Vagina (tissue), 2 donors: ENCODE results near the gene TMEM259. TPM values are rescaled to one million over a fixed set of nuclear protein-coding genes. Genes with fewer than 3 reads are reported as not detected.

Experiments used
- DNase-seq, 2 donors: peaks; one replicate each; pipeline ENCODE4 v3.0.0-alpha.2; 2017; ENCODE audit errors: extremely low spot score in 2 of 2
- H3K27ac ChIP-seq: fragments of 200-600 bp; sonication (generic); one replicate; pipeline ENCODE4 v1.5.1; 2019
- H3K27me3 ChIP-seq: fragments of 200-600 bp; sonication (generic); one replicate; pipeline ENCODE4 v1.5.1; 2019
- H3K36me3 ChIP-seq, 2 donors: fragments of 200-600 bp; sonication (generic); one replicate each; pipeline ENCODE4 v1.5.1; 2017 to 2019
- H3K4me1 ChIP-seq: fragments of 200-600 bp; sonication (generic); one replicate; pipeline ENCODE4 v1.5.1; 2019
- H3K4me3 ChIP-seq, 2 donors: fragments of 200-600 bp; sonication (generic); 1 replicate in 1 of 2; 2 replicates in 1 of 2; pipeline ENCODE4 v1.5.1; 2016 to 2019
- H3K9me3 ChIP-seq: fragments of 200-600 bp; sonication (generic); one replicate; pipeline ENCODE4 v1.5.1; 2019
- POLR2A ChIP-seq, 2 donors: fragments of 450-650 bp; IDR thresholded peaks; one replicate each; pipeline ENCODE4 v1.6.1; 2017; ENCODE audit warnings: antibody characterized with exemption in 2 of 2, mild to moderate bottlenecking in 2 of 2, moderate library complexity in 2 of 2
- POLR2AphosphoS5 ChIP-seq, 2 donors: sonication (generic); formaldehyde crosslinking; IDR thresholded peaks; one replicate each; pipeline ENCODE4 v1.9.0; 2017; ENCODE audit warnings: antibody characterized with exemption in 2 of 2, mild to moderate bottlenecking in 2 of 2, low read depth in 1 of 2; ENCODE audit not compliant: insufficient read depth in 1 of 2
- intact Hi-C: fragments of 100-400 bp; cut with DNase I; formaldehyde crosslinking; loops from one replicate; pipeline ENCODE4 v1.15.1; 2023
- total RNA-seq: library from RNA; depleted of rRNA; stranded (reverse); fragments of >200 nt; gene quantifications from one replicate; pipeline ENCODE4 v1.2.3, GENCODE V29; 2016
- TF ChIP-seq, protein P1 (sequence below), 3 experiments: fragments of 450-650 bp in 2 of 3; fragments of 200-600 bp in 1 of 3; sonication (generic) in 1 of 3; IDR thresholded peaks; one replicate each; pipeline ENCODE4 v1.5.1; 2017 to 2019; ENCODE audit warnings: antibody characterized with exemption in 3 of 3, mild to moderate bottlenecking in 2 of 3, moderate library complexity in 2 of 3

The TMEM259 gene
- total RNA-seq, 1 donor from 2014 or later: 130 TPM

DNA sequence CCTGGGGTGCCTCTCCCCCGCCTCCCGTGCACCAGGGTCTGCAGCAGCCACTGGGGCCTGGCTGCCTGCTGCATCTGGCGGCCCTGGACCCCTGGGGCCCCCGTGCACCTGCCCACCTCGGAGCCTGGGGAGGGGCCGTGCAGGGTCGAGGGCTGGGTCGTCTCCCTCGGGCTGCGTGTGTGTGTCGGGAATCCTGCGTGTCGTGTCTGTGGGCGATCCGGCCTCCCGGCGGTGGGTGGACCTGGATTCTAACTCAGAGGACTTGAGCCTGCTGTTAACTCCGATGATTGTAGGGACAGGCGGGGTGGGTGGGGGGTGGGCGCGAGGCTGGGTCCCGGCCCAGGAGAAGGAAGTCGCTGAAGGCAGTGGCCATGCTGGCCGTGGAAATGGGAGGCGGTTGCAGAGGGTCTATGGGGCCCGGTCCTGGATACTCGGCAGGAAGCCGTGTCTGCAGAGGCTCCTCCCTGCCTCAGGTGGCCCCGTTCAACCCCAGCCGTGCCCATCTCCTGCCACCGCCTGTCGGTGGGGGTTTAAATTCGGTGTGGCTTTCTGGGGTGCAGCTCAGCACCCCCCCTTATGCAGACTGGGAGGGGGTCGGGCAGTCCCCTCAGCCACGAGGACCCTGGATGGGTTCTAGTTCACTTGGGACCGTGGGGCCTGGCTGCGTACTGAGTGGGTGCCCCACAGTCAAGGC, 46.2 kb downstream of the TMEM259 start:
- DNase-seq: no peak

DNA sequence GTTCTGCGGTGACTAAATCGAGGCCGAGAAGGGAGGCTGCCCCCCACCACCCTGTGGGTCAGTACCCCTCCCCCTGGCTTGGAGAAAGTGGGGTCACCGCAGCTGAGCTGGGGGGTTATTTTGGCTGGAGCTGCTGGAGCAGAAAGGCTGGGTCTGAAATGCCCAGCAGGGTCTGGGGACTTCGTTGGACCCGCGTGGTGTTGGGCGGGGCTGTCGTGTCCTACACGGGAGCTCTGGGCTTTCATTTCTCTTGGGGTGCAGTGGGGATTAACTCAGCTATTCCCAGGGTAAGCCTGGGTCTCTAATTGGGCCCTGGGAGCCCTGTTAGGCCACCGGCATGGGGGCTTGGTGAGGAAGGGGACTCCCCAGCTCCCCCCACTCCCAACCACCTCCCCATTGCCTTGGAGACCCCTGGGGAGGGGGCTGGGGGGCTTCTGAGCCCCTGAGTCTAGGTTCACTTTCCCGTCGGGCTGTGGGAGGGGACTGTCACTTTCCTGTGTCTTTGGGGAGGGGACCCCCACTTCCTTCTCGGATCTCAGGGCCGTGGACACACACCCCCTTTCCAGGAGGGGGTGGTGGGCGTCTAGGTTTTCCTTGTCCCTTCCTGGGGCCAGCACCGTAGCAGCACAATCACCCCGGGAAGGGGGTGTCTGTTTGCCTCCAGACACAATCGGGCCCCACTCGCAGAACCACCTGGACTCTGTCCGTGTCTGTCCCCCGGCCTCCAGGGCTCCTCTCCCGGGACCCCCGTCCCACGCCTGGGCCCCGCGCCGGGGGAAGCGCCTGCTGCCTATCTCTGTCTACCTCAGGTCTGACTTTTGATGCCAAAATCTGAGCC, 47.0 kb downstream of the TMEM259 start:
- H3K27ac ChIP-seq: no peak overlapping the region
- no peaks in the 10 kb centered on the region for H3K4me1 ChIP-seq
- H3K9me3 ChIP-seq: peaks cover 7% of the 10 kb centered on the region
- H3K36me3 ChIP-seq: peaks cover 0 to 28% of the 10 kb centered on the region in 2 donors
- TF ChIP-seq POLR2AphosphoS5 (IDR thresholded peaks at IDR 0.05; ENCODE audit: insufficient read depth in 1 of 2, low read depth in 1 of 2): no peak
- TF ChIP-seq, protein P1, sequence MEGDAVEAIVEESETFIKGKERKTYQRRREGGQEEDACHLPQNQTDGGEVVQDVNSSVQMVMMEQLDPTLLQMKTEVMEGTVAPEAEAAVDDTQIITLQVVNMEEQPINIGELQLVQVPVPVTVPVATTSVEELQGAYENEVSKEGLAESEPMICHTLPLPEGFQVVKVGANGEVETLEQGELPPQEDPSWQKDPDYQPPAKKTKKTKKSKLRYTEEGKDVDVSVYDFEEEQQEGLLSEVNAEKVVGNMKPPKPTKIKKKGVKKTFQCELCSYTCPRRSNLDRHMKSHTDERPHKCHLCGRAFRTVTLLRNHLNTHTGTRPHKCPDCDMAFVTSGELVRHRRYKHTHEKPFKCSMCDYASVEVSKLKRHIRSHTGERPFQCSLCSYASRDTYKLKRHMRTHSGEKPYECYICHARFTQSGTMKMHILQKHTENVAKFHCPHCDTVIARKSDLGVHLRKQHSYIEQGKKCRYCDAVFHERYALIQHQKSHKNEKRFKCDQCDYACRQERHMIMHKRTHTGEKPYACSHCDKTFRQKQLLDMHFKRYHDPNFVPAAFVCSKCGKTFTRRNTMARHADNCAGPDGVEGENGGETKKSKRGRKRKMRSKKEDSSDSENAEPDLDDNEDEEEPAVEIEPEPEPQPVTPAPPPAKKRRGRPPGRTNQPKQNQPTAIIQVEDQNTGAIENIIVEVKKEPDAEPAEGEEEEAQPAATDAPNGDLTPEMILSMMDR (IDR thresholded peaks at IDR 0.05): no peak
- no peak for TF ChIP-seq POLR2A (IDR thresholded peaks at IDR 0.05)
- no peak overlapping the region for H3K4me3 ChIP-seq
- intact Hi-C loops: no loop called here
- DNase-seq: no peak
- no peaks in the 10 kb centered on the region for H3K27me3 ChIP-seq

More for the DNA sequence above, 46.2 kb downstream of the TMEM259 start:
- H3K4me1 ChIP-seq: no peaks in the 10 kb centered on the region
- peaks cover 0 to 23% of the 10 kb centered on the region in 2 donors for H3K36me3 ChIP-seq
- TF ChIP-seq, protein P1 (IDR thresholded peaks at IDR 0.05): no peak
- TF ChIP-seq POLR2A (IDR thresholded peaks at IDR 0.05): no peak
- TF ChIP-seq POLR2AphosphoS5 (IDR thresholded peaks at IDR 0.05; ENCODE audit: insufficient read depth in 1 of 2, low read depth in 1 of 2): no peak
- no peak overlapping the region for H3K4me3 ChIP-seq
- peaks cover 7% of the 10 kb centered on the region for H3K9me3 ChIP-seq
- intact Hi-C loops: no loop called here
- no peaks in the 10 kb centered on the region for H3K27me3 ChIP-seq
- H3K27ac ChIP-seq: no peak overlapping the region

DNA sequence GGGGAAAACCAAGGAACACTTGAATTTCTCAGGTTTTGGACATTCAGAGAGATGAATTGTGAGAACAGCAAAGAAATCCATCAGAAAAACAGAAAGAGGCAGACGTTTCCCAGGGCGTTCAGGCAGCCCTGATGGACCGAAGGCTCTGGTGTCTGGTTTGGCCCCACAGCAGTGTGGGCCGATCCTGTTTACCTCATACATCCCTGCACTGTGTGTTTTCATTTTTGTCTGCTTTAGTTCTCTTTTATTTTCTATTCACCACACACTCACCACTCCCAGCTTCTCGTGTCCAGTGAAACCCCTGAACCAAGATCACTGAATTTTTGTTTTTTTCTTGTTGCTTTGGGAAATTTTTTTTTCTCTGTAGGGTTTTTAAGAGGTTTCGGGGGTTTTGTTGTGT, 48.6 kb downstream of the TMEM259 start:
- H3K9me3 ChIP-seq: peaks cover 7% of the 10 kb centered on the region
- H3K27me3 ChIP-seq: no peaks in the 10 kb centered on the region
- H3K36me3 ChIP-seq: peaks cover 0 to 40% of the 10 kb centered on the region in 2 donors
- DNase-seq: no peak
- TF ChIP-seq, protein P1 (IDR thresholded peaks at IDR 0.05): no peak
- no peak for TF ChIP-seq POLR2AphosphoS5 (IDR thresholded peaks at IDR 0.05; ENCODE audit: insufficient read depth in 1 of 2, low read depth in 1 of 2)
- TF ChIP-seq POLR2A (IDR thresholded peaks at IDR 0.05): no peak
- intact Hi-C loops: no loop called here
- H3K4me1 ChIP-seq: no peaks in the 10 kb centered on the region
- no peak overlapping the region for H3K4me3 ChIP-seq
- H3K27ac ChIP-seq: no peak overlapping the region

DNA sequence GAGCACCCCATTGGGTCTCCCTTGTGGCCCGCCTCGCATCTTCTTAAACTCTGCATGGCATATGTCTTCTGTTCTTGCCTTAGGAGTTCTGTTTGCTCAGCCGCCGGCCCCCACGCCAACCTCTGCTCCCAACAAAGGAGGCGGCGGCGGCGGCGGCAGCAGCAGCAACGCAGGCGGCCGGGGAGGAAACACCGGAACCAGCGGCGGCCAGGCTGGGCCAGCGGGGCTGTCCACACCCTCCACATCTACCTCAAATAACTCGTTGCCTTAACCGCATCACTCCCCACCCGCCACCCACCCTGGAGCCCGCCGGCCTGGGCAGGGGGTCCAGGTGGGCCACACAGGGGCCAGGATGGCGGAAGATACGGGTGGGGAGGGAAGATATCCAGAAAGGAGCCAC, 49.1 kb downstream of the TMEM259 start:
- no peak for DNase-seq
- peaks cover 0 to 45% of the 10 kb centered on the region in 2 donors for H3K36me3 ChIP-seq

DNA sequence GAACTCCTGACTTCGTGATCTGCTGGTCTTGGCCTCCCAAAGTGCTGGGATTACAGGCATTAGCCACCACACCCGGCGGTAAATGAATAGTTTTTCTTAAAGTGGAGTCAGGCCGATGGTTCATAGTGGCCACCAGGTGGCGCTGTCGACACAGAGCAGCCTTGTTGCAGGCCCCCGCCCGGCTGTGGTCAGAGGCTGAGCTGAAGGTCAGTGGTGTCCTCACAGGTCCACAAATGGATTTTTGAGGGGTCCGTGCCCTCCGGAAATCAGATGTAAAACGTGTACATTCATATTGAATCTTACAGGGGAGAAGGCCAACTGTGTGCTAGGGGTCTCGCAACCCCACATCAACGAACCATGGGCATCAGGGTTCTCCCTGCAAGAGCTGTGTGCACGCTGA, 50.2 kb downstream of the TMEM259 start:
- intact Hi-C loops: no loop called here
- no peaks in the 10 kb centered on the region for H3K4me1 ChIP-seq
- no peak overlapping the region for H3K4me3 ChIP-seq
- H3K27me3 ChIP-seq: no peaks in the 10 kb centered on the region
- no peak for DNase-seq
- peaks cover 0 to 49% of the 10 kb centered on the region in 2 donors for H3K36me3 ChIP-seq
- H3K9me3 ChIP-seq: peaks cover 7% of the 10 kb centered on the region
- no peak overlapping the region for H3K27ac ChIP-seq
- TF ChIP-seq, protein P1 (IDR thresholded peaks at IDR 0.05): no peak
- TF ChIP-seq POLR2A (IDR thresholded peaks at IDR 0.05): no peak

More for the DNA sequence above, 49.1 kb downstream of the TMEM259 start:
- no peak for TF ChIP-seq POLR2A (IDR thresholded peaks at IDR 0.05)
- Histone ChIP-seq H3K9me3 (peaks cover 7% of the 10 kb centered on the region), H3K4me1 (no peaks in the 10 kb centered on the region), H3K27ac (no peak overlapping the region), H3K27me3 (no peaks in the 10 kb centered on the region), H3K4me3 (no peak overlapping the region)
- intact Hi-C loops: no loop called here
